BE2C (cell line): ENCODE results near the gene CCDC24.

Source experiments
- DNase-seq: peaks from one replicate; pipeline ENCODE4 v3.0.0-alpha.2; 2020
- H3K27me3 ChIP-seq: fragments of 250-450 bp; sonication (Bioruptor Pico); 2 replicates; pipeline ENCODE4 v1.5.1; 2020; ENCODE audit warnings: mild to moderate bottlenecking
- H3K36me3 ChIP-seq: fragments of 250-450 bp; sonication (Bioruptor Pico); 2 replicates; pipeline ENCODE4 v1.5.1; 2020; ENCODE audit warnings: mild to moderate bottlenecking
- H3K4me1 ChIP-seq: fragments of 250-450 bp; sonication (Bioruptor Pico); 2 replicates; pipeline ENCODE4 v1.5.1; 2020
- H3K4me3 ChIP-seq: 2 replicates; pipeline ENCODE4 v1.5.1; 2011; ENCODE audit warnings: low read depth, low read length
- H3K9me3 ChIP-seq: fragments of 250-450 bp; sonication (Bioruptor Pico); 2 replicates; pipeline ENCODE4 v1.5.1; 2020
- TF ChIP-seq, protein P1 (sequence below): IDR thresholded peaks from 2 replicates; pipeline ENCODE4 v1.5.1; 2012; ENCODE audit warnings: mild to moderate bottlenecking, low read depth, low read length

The CCDC24 gene

DNA sequence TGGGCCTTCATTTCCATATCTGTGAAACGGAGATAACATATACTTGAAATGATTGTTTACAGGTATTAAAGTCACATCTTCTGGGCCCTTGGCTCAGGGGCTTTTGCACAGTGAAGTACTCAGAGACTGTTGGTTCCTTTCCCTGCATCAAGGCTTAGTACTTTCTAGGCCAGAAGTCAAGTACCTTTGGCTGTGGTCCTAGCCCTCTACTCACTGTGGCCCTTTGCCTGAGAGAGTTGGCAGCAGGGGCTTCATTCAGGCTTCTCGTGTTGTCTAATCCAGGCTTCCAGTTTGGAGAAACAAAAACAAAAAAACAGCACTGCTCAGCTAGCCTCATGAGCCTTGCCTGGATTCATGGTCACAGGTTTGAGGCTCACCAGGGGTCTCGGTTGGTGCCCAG lies 29.7 kb upstream of the CCDC24 start:
- Histone ChIP-seq H3K4me1 (no peaks in the 10 kb centered on the region), H3K9me3 (no peaks in the 10 kb centered on the region), H3K4me3 (no peak overlapping the region), H3K36me3 (0 out of 2 replicates have a peak, but pooled peaks cover 3% of the 10 kb centered on the region), H3K27me3 (no peaks in the 10 kb centered on the region)
- TF ChIP-seq, protein P1, sequence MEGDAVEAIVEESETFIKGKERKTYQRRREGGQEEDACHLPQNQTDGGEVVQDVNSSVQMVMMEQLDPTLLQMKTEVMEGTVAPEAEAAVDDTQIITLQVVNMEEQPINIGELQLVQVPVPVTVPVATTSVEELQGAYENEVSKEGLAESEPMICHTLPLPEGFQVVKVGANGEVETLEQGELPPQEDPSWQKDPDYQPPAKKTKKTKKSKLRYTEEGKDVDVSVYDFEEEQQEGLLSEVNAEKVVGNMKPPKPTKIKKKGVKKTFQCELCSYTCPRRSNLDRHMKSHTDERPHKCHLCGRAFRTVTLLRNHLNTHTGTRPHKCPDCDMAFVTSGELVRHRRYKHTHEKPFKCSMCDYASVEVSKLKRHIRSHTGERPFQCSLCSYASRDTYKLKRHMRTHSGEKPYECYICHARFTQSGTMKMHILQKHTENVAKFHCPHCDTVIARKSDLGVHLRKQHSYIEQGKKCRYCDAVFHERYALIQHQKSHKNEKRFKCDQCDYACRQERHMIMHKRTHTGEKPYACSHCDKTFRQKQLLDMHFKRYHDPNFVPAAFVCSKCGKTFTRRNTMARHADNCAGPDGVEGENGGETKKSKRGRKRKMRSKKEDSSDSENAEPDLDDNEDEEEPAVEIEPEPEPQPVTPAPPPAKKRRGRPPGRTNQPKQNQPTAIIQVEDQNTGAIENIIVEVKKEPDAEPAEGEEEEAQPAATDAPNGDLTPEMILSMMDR = no peak
- no peak for DNase-seq

DNA sequence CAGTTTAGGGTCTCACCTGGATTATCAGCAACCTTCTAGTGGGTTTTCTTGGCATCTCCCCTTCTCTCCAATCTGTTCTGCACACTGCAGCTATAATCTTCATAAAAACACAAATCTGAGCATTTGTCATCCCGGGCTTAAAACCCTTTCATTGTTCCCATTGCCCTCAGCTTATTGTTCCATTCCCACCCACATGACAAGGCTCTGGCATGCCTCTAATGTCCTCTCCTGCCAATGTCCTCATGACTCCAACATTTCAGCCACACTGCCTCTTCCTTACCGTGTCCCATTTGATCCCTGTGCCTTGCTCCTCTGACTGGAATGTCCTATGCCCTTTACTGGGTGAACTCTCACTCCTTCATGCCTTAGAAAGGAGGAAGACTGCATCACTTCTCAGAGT lies 29.1 kb upstream of the CCDC24 start:
- TF ChIP-seq, protein P1 = no peak
- no peak overlapping the region for H3K4me3 ChIP-seq
- H3K9me3 ChIP-seq = no peaks in the 10 kb centered on the region
- H3K27me3 ChIP-seq = no peaks in the 10 kb centered on the region
- DNase-seq = no peak
- H3K4me1 ChIP-seq = no peaks in the 10 kb centered on the region
- H3K36me3 ChIP-seq = 0 out of 2 replicates have a peak, but pooled peaks cover 2% of the 10 kb centered on the region

DNA sequence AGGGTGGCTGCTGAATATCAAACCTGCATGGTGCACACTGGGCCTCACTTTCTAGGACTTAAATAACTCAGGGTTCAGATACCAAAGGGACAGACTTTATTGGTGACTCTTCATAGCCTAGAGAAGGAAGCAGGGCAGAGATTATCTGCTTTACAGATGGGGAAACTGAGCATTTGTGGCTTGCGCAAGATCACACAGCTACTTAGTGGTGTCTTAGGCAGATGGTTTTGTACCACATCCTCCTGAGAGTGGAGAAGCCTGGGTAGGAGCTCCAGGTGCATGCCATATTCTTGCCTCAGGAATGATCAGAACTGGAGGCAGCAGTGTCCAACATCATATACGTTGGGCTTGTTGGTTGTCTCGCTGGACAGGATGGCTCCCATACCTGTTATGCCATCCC lies 28.4 kb upstream of the CCDC24 start:
- Histone ChIP-seq H3K9me3 (no peaks in the 10 kb centered on the region), H3K36me3 (no peaks in the 10 kb centered on the region), H3K27me3 (no peaks in the 10 kb centered on the region), H3K4me1 (no peaks in the 10 kb centered on the region), H3K4me3 (no peak overlapping the region)
- TF ChIP-seq, protein P1 = no peak
- DNase-seq = no peak

DNA sequence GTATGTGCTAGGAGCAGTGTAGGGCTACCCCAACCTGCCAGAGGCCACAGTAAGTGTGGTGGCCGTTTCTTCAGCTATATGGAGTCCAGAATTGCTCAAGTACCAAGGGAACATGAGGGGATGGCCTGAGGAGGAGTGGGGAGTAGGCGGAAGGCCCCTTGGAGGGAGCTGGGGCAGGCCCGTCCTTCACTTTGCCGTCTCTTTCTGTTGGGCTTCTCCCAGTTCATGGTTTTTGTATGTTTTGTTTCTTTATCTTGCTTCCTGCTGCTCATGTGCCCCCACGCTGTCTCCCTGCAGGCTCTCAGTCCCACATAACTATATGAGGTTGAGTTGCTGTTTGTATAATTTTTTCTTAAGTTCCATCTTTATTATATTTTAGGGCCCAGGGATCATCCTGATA lies 27.5 kb upstream of the CCDC24 start:
- no peak for DNase-seq
- no peaks in the 10 kb centered on the region for H3K36me3 ChIP-seq
- H3K4me1 ChIP-seq = no peaks in the 10 kb centered on the region
- no peaks in the 10 kb centered on the region for H3K27me3 ChIP-seq
- no peaks in the 10 kb centered on the region for H3K9me3 ChIP-seq
- TF ChIP-seq, protein P1 = no peak
- H3K4me3 ChIP-seq = no peak overlapping the region

DNA sequence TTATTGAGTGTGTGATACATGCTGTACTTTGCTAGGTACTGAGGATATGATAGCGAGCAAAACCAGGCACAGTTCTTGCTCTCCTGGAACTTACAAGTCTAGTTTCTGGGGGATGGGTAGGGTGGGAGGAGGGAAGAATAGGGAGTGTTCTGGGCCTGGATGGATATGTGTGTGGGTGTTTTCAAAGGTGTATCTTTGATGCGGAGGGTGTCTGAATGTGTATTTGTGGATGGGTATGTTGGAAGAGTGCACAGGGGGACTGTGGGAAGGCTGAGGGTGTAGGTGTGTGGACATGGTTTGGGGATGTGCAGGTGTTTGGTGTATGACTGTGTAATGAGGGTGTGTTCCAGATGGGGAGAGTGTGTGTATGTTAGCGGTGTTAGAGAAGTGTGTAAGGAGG lies 26.1 kb upstream of the CCDC24 start:
- Histone ChIP-seq H3K4me1 (no peaks in the 10 kb centered on the region), H3K9me3 (no peaks in the 10 kb centered on the region), H3K4me3 (no peak overlapping the region), H3K36me3 (no peaks in the 10 kb centered on the region), H3K27me3 (no peaks in the 10 kb centered on the region)
- TF ChIP-seq, protein P1 = no peak
- no peak for DNase-seq

DNA sequence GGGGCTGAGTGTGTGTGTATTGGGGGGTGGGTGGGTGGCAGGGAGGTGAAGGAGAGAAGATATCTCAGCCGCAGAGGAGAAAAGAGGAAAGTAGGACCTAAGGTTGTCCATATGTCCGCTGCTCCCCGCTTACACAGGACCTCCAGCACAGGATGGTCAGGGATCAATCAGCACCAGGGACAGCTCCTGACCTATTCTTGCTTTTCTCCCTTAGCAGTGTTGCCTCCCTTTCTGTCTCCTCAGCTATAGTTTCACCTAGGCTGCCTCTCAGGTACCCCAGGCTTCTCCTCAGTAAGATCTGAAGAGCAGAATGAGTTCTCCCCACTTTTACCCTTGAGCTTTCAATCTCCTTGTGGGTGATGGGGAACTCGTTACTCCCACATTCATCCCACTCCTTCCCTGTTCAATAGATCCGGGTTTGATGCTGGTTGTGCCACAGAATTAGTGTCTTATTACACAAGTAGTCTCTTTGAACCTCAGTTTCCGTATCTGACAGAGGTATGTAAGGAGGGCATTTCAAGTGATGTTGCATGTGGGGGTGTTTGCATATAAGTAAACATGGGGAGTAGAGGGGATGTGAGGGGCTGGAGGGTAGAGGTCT lies 23.0 kb upstream of the CCDC24 start:
- H3K4me1 ChIP-seq = no peaks in the 10 kb centered on the region
- TF ChIP-seq, protein P1 = no peak
- no peak for DNase-seq
- H3K27me3 ChIP-seq = no peaks in the 10 kb centered on the region
- no peak overlapping the region for H3K4me3 ChIP-seq
- no peaks in the 10 kb centered on the region for H3K9me3 ChIP-seq
- peaks cover 4% of the 10 kb centered on the region for H3K36me3 ChIP-seq
